ENCODE measurements around the gene HECW1.

- TF ChIP-seq CTCF (conservative IDR thresholded peaks at IDR 0.05) (no peak), EZH2 (IDR thresholded peaks at IDR 0.05; ENCODE audit: low read depth) (no peak)
These were observed 321.2 kb downstream of the HECW1 start for GRCh38 chr7:43433639-43434038.

All from PC-9 (cell line).